GM12801 (cell line): ENCODE results near the gene DDIT3.

ENCODE experiments used
- CTCF ChIP-seq: IDR thresholded peaks from one replicate; pipeline ENCODE4 v1.5.1; 2011; ENCODE audit warnings: control low read depth; ENCODE audit not compliant: insufficient read length; ENCODE audit errors: extremely low read depth

The DDIT3 gene

GRCh38 chr12:57528176-57528575 is 7.9 kb upstream of the DDIT3 start:
- TF ChIP-seq CTCF, result no peak

DNA sequence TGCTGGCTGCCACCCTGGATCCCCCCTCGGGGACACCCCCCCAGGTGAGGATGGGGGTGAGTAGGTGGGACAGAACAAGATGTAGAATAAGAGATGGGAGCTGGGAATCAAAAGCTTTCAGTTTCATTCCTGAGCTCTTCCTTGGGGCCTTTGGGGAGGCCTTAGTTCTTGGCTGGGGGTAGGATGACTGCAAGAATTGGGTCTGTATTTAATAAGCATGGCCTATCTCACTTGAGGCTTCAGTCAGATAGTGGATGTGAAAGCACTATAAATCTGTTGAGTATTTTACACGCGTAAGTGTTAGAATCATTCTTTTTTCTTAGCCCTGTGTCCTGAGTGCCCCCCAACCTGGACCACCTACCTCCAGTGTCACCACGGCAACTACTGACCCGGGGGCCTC is 6.9 kb upstream of the DDIT3 start:
- TF ChIP-seq CTCF, result no peak

- TF ChIP-seq CTCF, result no peak
Observed at GRCh38 chr12:57526477-57527126, 6.3 kb upstream of the DDIT3 start.

DNA sequence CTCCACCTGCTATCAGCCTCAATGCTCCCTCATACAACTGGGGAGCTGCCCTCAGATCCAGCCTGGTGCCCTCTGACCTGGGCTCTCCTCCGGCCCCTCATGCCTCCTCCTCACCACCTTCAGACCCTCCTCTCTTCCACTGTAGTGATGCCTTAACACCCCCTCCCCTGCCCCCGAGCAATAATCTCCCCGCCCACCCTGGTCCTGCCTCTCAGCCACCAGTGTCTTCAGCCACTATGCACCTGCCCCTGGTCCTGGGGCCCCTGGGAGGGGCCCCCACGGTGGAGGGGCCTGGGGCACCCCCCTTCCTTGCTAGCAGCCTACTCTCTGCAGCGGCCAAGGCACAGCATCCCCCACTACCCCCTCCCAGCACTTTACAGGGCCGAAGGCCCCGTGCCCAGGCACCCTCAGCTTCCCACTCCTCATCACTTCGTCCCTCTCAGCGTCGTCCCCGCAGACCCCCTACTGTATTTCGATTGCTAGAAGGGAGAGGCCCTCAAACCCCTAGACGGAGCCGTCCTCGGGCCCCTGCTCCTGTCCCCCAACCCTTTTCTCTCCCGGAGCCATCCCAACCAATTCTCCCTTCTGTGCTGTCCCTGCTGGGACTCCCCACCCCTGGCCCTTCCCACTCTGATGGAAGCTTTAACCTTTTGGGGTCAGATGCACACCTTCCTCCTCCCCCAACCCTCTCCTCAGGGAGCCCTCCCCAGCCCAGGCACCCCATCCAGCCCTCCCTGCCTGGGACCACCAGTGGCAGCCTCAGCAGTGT is 5.5 kb upstream of the DDIT3 start:
- no peak for TF ChIP-seq CTCF

DNA sequence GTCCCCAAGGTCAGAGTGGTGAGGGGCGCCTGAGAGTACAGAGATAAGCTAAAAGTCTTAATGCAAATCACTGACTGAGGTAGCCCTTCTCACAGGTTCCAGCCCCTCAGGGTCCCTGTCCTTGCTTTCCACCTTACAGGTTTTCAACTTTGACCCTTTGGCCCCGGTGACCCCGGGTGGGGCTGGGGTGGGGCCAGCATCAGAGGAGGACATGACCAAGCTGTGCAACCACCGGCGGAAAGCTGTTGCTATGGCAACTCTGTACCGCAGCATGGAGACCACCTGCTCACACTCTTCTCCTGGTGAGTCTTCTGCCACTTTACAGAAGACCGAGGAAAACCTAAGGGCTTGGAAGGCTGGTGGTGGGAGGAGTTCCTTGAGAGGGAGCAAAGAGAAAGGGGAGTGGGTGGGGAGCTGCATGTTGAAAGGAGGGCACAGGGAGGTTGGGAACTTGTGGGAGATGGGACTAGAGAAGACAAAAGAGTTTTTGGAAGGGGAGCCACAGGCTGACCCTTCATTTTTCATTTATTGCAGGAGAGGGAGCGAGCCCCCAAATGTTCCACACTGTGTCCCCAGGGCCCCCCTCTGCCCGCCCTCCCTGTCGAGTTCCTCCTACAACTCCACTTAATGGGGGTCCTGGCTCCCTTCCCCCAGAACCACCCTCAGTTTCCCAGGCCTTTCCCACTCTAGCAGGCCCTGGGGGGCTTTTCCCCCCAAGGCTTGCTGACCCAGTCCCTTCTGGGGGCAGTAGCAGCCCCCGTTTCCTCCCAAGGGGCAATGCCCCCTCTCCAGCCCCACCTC is 4.7 kb upstream of the DDIT3 start:
- no peak for TF ChIP-seq CTCF

DNA sequence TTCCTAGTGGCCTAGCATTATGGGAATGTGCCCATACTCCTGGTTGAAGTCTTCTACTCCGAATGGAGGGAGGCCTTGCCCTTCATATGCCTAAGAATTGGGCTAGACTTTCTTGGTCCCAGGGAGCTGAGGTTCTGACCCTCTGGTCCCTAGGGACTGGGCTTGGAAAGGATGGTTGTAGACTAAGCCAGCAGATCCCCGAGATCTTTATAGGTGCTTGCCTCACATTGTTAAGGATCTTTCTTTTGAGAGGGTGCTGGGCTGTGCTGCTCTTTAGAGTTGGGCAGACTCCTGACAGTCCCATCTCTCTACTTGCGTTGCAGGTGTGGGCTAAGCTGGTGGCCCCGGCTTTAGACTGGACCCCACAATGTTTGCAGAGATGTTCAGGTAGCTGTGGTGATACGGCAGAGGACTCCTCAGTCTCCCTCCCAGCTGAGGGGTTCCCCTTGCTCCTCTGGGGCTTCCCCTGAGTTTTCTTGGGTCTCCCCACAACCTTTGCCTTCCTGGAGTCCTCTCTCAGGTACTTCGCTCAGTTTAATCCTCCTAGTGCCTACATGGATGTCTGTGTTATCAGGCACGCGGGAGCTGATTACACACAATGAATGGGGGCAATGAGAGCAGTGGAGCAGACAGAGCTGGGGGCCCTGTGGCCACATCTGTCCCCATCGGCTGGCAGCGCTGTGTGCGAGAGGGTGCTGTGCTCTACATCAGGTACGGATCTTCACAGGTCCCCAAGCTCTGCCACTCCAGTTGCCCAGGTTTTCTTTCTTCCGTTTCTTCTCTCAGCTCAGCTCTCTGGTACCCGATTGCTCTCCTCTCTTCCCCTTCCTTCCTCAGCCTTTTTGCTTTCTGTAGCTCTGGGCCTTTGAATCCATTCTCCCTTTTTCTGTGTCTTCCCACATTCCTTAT is 3.6 kb upstream of the DDIT3 start:
- no peak for TF ChIP-seq CTCF
